Measurements from ENCODE around the gene SOCS3. TPM values are rescaled to one million over a fixed set of nuclear protein-coding genes. Genes with fewer than 3 reads are reported as not detected.

Gene SOCS3
- total and polyA plus RNA-seq, 4 experiments from 2014 or later = 7.5 to 220 (median 34.6) TPM

DNA sequence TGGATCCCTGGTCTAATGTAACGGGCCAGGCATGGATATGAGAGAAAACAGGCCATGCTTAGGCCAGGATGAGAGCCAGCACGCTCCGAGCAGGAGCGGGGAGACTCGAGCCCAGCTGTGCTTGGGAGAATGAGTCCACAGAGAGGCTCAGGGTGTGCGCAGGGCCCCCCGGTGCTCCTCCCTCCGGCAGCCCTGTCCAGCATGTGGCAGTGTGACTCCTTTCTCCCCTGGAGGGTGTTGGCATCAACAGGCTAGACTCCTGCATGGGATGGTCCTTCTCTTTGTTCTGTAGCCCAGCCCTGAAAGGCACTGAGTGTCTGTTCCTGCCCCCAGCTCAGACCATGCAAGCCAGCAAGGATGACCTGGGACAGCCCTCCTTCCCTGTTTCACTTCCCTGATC is 42.0 kb upstream of the SOCS3 start:
- no peak for DNase-seq
- intact Hi-C loops (cut with micrococcal nuclease) = no loop called here
- Mint-ChIP-seq H3K4me1 (peaks cover 6 to 10% (median 8%) of the 10 kb centered on the region in 4 donors), H3K4me3 (no peak overlapping the region), H3K27me3 (no peaks in the 10 kb centered on the region), H3K9me3 (no peaks in the 10 kb centered on the region), H3K27ac (peak overlapping the region in 3 of 7 donors; percentile 37 to 70 (median 42)), H3K36me3 (peaks cover 58 to 77% of the 10 kb centered on the region in 2 donors)
- ChIA-PET CTCF (ENCODE audit: partially characterized antibody) (interaction anchor here (1.2 to 2.4 kb wide), 3 partner anchors 9 to 20 kb away, joined by 3 to 7 read pairs (median 7); no protein-coding TSS in a partner anchor), POLR2A (ENCODE audit: partially characterized antibody) (no interaction called here)
- Histone ChIP-seq H3K9me3 (ENCODE audit: control insufficient read depth in 1 of 2, low read length in 2 of 2) (no peaks in the 10 kb centered on the region), H3K4me3 (ENCODE audit: low read length in 2 of 2) (no peak overlapping the region), H3K27ac (ENCODE audit: low read depth, low read length) (no peak overlapping the region), H3K4me1 (ENCODE audit: insufficient read depth, low read length) (peaks cover 5% of the 10 kb centered on the region), H3K36me3 (ENCODE audit: insufficient read depth, low read length) (peaks cover 74% of the 10 kb centered on the region), H3K27me3 (ENCODE audit: insufficient read depth, low read length) (no peaks in the 10 kb centered on the region)

GRCh38 chr17:78401246-78401645 is 41.4 kb upstream of the SOCS3 start:
- H3K36me3 Mint-ChIP-seq = peaks cover 64 to 80% of the 10 kb centered on the region in 2 donors
- POLR2A ChIA-PET (ENCODE audit: partially characterized antibody) = no interaction called here

GRCh38 chr17:78400581-78401240 is 40.8 kb upstream of the SOCS3 start:
- no peak overlapping the region for H3K27ac ChIP-seq (ENCODE audit: low read depth, low read length)
- H3K4me3 Mint-ChIP-seq = no peak overlapping the region
- H3K27me3 Mint-ChIP-seq = no peaks in the 10 kb centered on the region
- no peak overlapping the region for H3K4me3 ChIP-seq (ENCODE audit: low read length in 2 of 2)
- no peaks in the 10 kb centered on the region for H3K27me3 ChIP-seq (ENCODE audit: insufficient read depth, low read length)
- intact Hi-C loops (cut with micrococcal nuclease) = no loop called here
- CTCF ChIA-PET (ENCODE audit: partially characterized antibody) = interaction anchor here (1.1 to 1.5 kb wide), 3 partner anchors 8 to 110 kb away, joined by 3 to 7 read pairs (median 3); no protein-coding TSS in a partner anchor
- no peaks in the 10 kb centered on the region for H3K9me3 Mint-ChIP-seq
- DNase-seq = no peak
- H3K9me3 ChIP-seq (ENCODE audit: control insufficient read depth in 1 of 2, low read length in 2 of 2) = no peaks in the 10 kb centered on the region
- peaks cover 68 to 83% of the 10 kb centered on the region in 2 donors for H3K36me3 Mint-ChIP-seq
- POLR2A ChIA-PET (ENCODE audit: partially characterized antibody) = no interaction called here
- H3K4me1 Mint-ChIP-seq = peaks cover 0 to 8% (median 7%) of the 10 kb centered on the region in 4 donors
- peak overlapping the region in 2 of 7 donors; percentile 24 to 50 for H3K27ac Mint-ChIP-seq
- H3K4me1 ChIP-seq (ENCODE audit: insufficient read depth, low read length) = no peaks in the 10 kb centered on the region
- H3K36me3 ChIP-seq (ENCODE audit: insufficient read depth, low read length) = peaks cover 86% of the 10 kb centered on the region

More at GRCh38 chr17:78401246-78401645, 41.4 kb upstream of the SOCS3 start:
- Mint-ChIP-seq H3K27me3 (no peaks in the 10 kb centered on the region), H3K4me1 (peaks cover 0 to 10% (median 6%) of the 10 kb centered on the region in 4 donors), H3K4me3 (no peak overlapping the region), H3K9me3 (no peaks in the 10 kb centered on the region), H3K27ac (peak overlapping the region in 3 of 7 donors; percentile 15 to 17 (median 15))
- CTCF ChIA-PET (ENCODE audit: partially characterized antibody) = interaction anchor here (1.2 to 2.4 kb wide), 3 partner anchors 9 to 20 kb away, joined by 3 to 7 read pairs (median 7); no protein-coding TSS in a partner anchor
- no peak for DNase-seq
- intact Hi-C loops (cut with micrococcal nuclease) = no loop called here
- peaks cover 80% of the 10 kb centered on the region for H3K36me3 ChIP-seq (ENCODE audit: insufficient read depth, low read length)
- H3K4me3 ChIP-seq (ENCODE audit: low read length in 2 of 2) = no peak overlapping the region
- H3K9me3 ChIP-seq (ENCODE audit: control insufficient read depth in 1 of 2, low read length in 2 of 2) = no peaks in the 10 kb centered on the region
- H3K27me3 ChIP-seq (ENCODE audit: insufficient read depth, low read length) = no peaks in the 10 kb centered on the region
- H3K4me1 ChIP-seq (ENCODE audit: insufficient read depth, low read length) = peaks cover 1% of the 10 kb centered on the region
- H3K27ac ChIP-seq (ENCODE audit: low read depth, low read length) = no peak overlapping the region

GRCh38 chr17:78399693-78400144 is 39.8 kb upstream of the SOCS3 start:
- no peak overlapping the region for H3K4me3 Mint-ChIP-seq
- ChIA-PET POLR2A (ENCODE audit: partially characterized antibody) (no interaction called here), CTCF (ENCODE audit: partially characterized antibody) (interaction anchor here (1.1 kb wide), 1 partner anchor 109 kb away, joined by 3 read pairs; no protein-coding TSS in a partner anchor)
- H3K27me3 ChIP-seq (ENCODE audit: insufficient read depth, low read length) = no peaks in the 10 kb centered on the region
- peaks cover 69 to 85% of the 10 kb centered on the region in 2 donors for H3K36me3 Mint-ChIP-seq
- no peaks in the 10 kb centered on the region for H3K27me3 Mint-ChIP-seq
- no peaks in the 10 kb centered on the region for H3K4me1 ChIP-seq (ENCODE audit: insufficient read depth, low read length)
- no peak overlapping the region for H3K27ac Mint-ChIP-seq
- no peaks in the 10 kb centered on the region for H3K9me3 ChIP-seq (ENCODE audit: control insufficient read depth in 1 of 2, low read length in 2 of 2)
- peaks cover 84% of the 10 kb centered on the region for H3K36me3 ChIP-seq (ENCODE audit: insufficient read depth, low read length)
- peaks cover 3 to 11% (median 9%) of the 10 kb centered on the region in 4 donors for H3K4me1 Mint-ChIP-seq
- intact Hi-C loops (cut with micrococcal nuclease) = no loop called here
- H3K27ac ChIP-seq (ENCODE audit: low read depth, low read length) = no peak overlapping the region
- no peak overlapping the region for H3K4me3 ChIP-seq (ENCODE audit: low read length in 2 of 2)
- H3K9me3 Mint-ChIP-seq = no peaks in the 10 kb centered on the region
- no peak for DNase-seq

DNA sequence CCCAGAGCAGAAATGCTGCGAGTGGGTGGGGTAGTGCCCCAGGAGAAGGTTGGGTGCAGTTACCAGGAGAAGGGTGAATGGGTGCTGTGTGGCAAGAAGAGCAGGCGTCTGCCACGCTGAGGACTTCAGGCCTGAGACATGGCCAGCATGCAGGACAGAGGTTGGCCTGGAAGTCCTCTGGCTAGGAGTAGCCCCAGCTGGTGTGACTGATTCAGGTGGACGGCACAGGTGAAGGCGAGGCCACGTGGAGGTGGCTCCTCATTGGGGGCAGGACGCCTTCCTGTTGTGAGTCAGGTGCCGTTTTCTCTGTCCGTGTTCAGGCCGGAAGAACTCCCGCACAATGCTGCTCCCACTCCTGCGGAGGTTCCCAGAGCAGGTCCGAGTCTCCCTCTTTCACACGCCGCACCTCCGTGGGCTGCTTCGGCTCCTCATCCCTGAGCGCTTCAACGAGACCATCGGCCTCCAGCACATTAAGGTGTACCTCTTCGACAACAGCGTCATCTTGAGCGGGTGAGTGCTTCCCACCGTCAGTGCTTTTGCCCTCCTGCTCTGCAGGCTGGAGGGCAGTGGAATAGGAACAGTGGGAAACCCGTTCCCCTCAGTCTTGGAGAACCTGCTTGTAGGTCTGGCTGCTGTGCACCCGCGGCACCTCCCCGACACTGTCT is 39.3 kb upstream of the SOCS3 start:
- CTCF ChIA-PET (ENCODE audit: partially characterized antibody) = no interaction called here
- H3K27me3 ChIP-seq (ENCODE audit: insufficient read depth, low read length) = no peaks in the 10 kb centered on the region
- no peaks in the 10 kb centered on the region for H3K4me1 ChIP-seq (ENCODE audit: insufficient read depth, low read length)
- H3K27ac ChIP-seq (ENCODE audit: low read depth, low read length) = no peak overlapping the region
- Mint-ChIP-seq H3K9me3 (no peaks in the 10 kb centered on the region), H3K4me3 (no peak overlapping the region), H3K4me1 (peaks cover 5 to 15% (median 9%) of the 10 kb centered on the region in 4 donors), H3K27ac (no peak overlapping the region), H3K27me3 (no peaks in the 10 kb centered on the region), H3K36me3 (peaks cover 72 to 82% of the 10 kb centered on the region in 2 donors)
- H3K4me3 ChIP-seq (ENCODE audit: low read length in 2 of 2) = no peak overlapping the region
- H3K36me3 ChIP-seq (ENCODE audit: insufficient read depth, low read length) = peaks cover 85% of the 10 kb centered on the region
- DNase-seq = no peak
- POLR2A ChIA-PET (ENCODE audit: partially characterized antibody) = no interaction called here
- no peaks in the 10 kb centered on the region for H3K9me3 ChIP-seq (ENCODE audit: control insufficient read depth in 1 of 2, low read length in 2 of 2)
- intact Hi-C loops (cut with micrococcal nuclease) = no loop called here

GRCh38 chr17:78398390-78398789 is 38.5 kb upstream of the SOCS3 start:
- peaks cover 72 to 82% of the 10 kb centered on the region in 2 donors for H3K36me3 Mint-ChIP-seq

GRCh38 chr17:78397681-78398101 is 37.8 kb upstream of the SOCS3 start:
- H3K9me3 Mint-ChIP-seq = no peaks in the 10 kb centered on the region
- H3K4me3 ChIP-seq (ENCODE audit: low read length in 2 of 2) = no peak overlapping the region
- no peak overlapping the region for H3K27ac ChIP-seq (ENCODE audit: low read depth, low read length)
- H3K36me3 Mint-ChIP-seq = peaks cover 67 to 78% of the 10 kb centered on the region in 2 donors
- peaks cover 74% of the 10 kb centered on the region for H3K36me3 ChIP-seq (ENCODE audit: insufficient read depth, low read length)
- H3K27me3 ChIP-seq (ENCODE audit: insufficient read depth, low read length) = no peaks in the 10 kb centered on the region
- CTCF ChIA-PET (ENCODE audit: partially characterized antibody) = no interaction called here
- peaks cover 10 to 23% (median 13%) of the 10 kb centered on the region in 4 donors for H3K4me1 Mint-ChIP-seq
- H3K4me1 ChIP-seq (ENCODE audit: insufficient read depth, low read length) = no peaks in the 10 kb centered on the region
- H3K27me3 Mint-ChIP-seq = no peaks in the 10 kb centered on the region
- H3K4me3 Mint-ChIP-seq = no peak overlapping the region
- intact Hi-C loops (cut with micrococcal nuclease) = no loop called here
- POLR2A ChIA-PET (ENCODE audit: partially characterized antibody) = no interaction called here
- H3K9me3 ChIP-seq (ENCODE audit: control insufficient read depth in 1 of 2, low read length in 2 of 2) = no peaks in the 10 kb centered on the region
- DNase-seq = no peak
- H3K27ac Mint-ChIP-seq = no peak overlapping the region

More at GRCh38 chr17:78398390-78398789, 38.5 kb upstream of the SOCS3 start:
- Mint-ChIP-seq H3K27me3 (no peaks in the 10 kb centered on the region), H3K4me3 (no peak overlapping the region), H3K27ac (peak overlapping the region in 1 of 7 donors; percentile 9), H3K4me1 (peaks cover 8 to 20% (median 12%) of the 10 kb centered on the region in 4 donors), H3K9me3 (no peaks in the 10 kb centered on the region)
- Histone ChIP-seq H3K4me1 (ENCODE audit: insufficient read depth, low read length) (no peaks in the 10 kb centered on the region), H3K4me3 (ENCODE audit: low read length in 2 of 2) (no peak overlapping the region), H3K9me3 (ENCODE audit: control insufficient read depth in 1 of 2, low read length in 2 of 2) (no peaks in the 10 kb centered on the region), H3K36me3 (ENCODE audit: insufficient read depth, low read length) (peaks cover 81% of the 10 kb centered on the region), H3K27ac (ENCODE audit: low read depth, low read length) (no peak overlapping the region), H3K27me3 (ENCODE audit: insufficient read depth, low read length) (no peaks in the 10 kb centered on the region)
- no peak for DNase-seq
- POLR2A ChIA-PET (ENCODE audit: partially characterized antibody) = no interaction called here
- intact Hi-C loops (cut with micrococcal nuclease) = no loop called here
- CTCF ChIA-PET (ENCODE audit: partially characterized antibody) = no interaction called here
